GM21737 (cell line): ENCODE measurements around the gene CHRNA5.

ENCODE experiments used
- ATAC-seq: cut with Tn5 transposase; IDR thresholded peaks from one replicate; pipeline ENCODE4 v1.9.1; 2021; ENCODE audit warnings: mild to moderate bottlenecking, moderate library complexity; ENCODE audit not compliant: unreplicated experiment

Gene CHRNA5

GRCh38 chr15:78619022-78619950 is 54.0 kb downstream of the CHRNA5 start:
- no peak for ATAC-seq

- ATAC-seq: no peak
Measured at GRCh38 chr15:78620021-78620526, 54.8 kb downstream of the CHRNA5 start.

GRCh38 chr15:78620527-78621421 is 55.5 kb downstream of the CHRNA5 start, which contains the start of gene CHRNA3:
Gene CHRNA3 (minus strand): TSS chr15:78620996. CDS start chr15:78620794, 202 bp downstream.
- ATAC-seq: no peak

- no peak for ATAC-seq
Measured at GRCh38 chr15:78621810-78622402, 56.6 kb downstream of the CHRNA5 start.

GRCh38 chr15:78623786-78624497 is 58.6 kb downstream of the CHRNA5 start:
- no peak for ATAC-seq

- ATAC-seq: no peak
Measured at GRCh38 chr15:78624651-78625590, 59.6 kb downstream of the CHRNA5 start.

GRCh38 chr15:78625606-78626280 is 60.4 kb downstream of the CHRNA5 start:
- no peak for ATAC-seq

- ATAC-seq: no peak
Measured at GRCh38 chr15:78626381-78626995, 61.2 kb downstream of the CHRNA5 start.

GRCh38 chr15:78627348-78627747 is 62.0 kb downstream of the CHRNA5 start:
- ATAC-seq: no peak

- ATAC-seq: no peak
Measured at GRCh38 chr15:78628227-78628626, 62.9 kb downstream of the CHRNA5 start.

GRCh38 chr15:78629031-78629715 is 63.9 kb downstream of the CHRNA5 start:
- no peak for ATAC-seq

GRCh38 chr15:78629716-78630065 is 64.4 kb downstream of the CHRNA5 start:
- no peak for ATAC-seq

GRCh38 chr15:78630886-78631633 is 65.7 kb downstream of the CHRNA5 start:
- ATAC-seq: no peak

- no peak for ATAC-seq
Measured at GRCh38 chr15:78633348-78633747, 68.0 kb downstream of the CHRNA5 start.

- no peak for ATAC-seq
Measured at GRCh38 chr15:78634210-78635145, 69.2 kb downstream of the CHRNA5 start.

GRCh38 chr15:78635346-78635745 is 70.0 kb downstream of the CHRNA5 start:
- ATAC-seq: no peak
